Bone marrow (tissue), 2 donors: Measurements from ENCODE around the gene LGR6.
"Not testable (repeated sequence)": the region's sequence is repeated elsewhere in the genome, so short reads cannot be mapped to it uniquely, and the experiment has no call there.

ENCODE experiments used
- DNase-seq, 2 donors: peaks; one replicate each; lab custom pipeline; 2025; lab: John Stamatoyannopoulos, UW

LGR6 gene

GRCh38 chr1:202223121-202223860 is 29.7 kb downstream of the LGR6 start:
- DNase-seq: no peak

- no peak for DNase-seq
Measured at GRCh38 chr1:202224453-202224852, 30.9 kb downstream of the LGR6 start.

- DNase-seq: no peak
Measured at GRCh38 chr1:202225131-202225530, 31.5 kb downstream of the LGR6 start.

- DNase-seq: no peak
Measured at GRCh38 chr1:202227053-202227672, 33.6 kb downstream of the LGR6 start.

GRCh38 chr1:202227997-202228401 is 34.4 kb downstream of the LGR6 start:
- no peak for DNase-seq

- DNase-seq: no peak
Measured at GRCh38 chr1:202228484-202229122, 35.0 kb downstream of the LGR6 start.

- no peak for DNase-seq
Measured at GRCh38 chr1:202229376-202229775, 35.8 kb downstream of the LGR6 start.

- DNase-seq: no peak
Measured at GRCh38 chr1:202230061-202230938, 36.7 kb downstream of the LGR6 start.

- no peak for DNase-seq
Measured at GRCh38 chr1:202230939-202231645, 37.5 kb downstream of the LGR6 start.

GRCh38 chr1:202233171-202233570 is 39.6 kb downstream of the LGR6 start:
- no peak for DNase-seq

GRCh38 chr1:202233804-202234203 is 40.2 kb downstream of the LGR6 start:
- DNase-seq: no peak

- DNase-seq: no peak
Measured at GRCh38 chr1:202234331-202235002, 40.9 kb downstream of the LGR6 start.

- no peak for DNase-seq
Measured at GRCh38 chr1:202235003-202235660, 41.5 kb downstream of the LGR6 start.

GRCh38 chr1:202235856-202236837 is 42.5 kb downstream of the LGR6 start:
- peak; percentile 22 to 28 for DNase-seq

GRCh38 chr1:202237052-202237451 is 43.5 kb downstream of the LGR6 start:
- DNase-seq: no peak

- no peak for DNase-seq
Measured at GRCh38 chr1:202238914-202239313, 45.3 kb downstream of the LGR6 start.

GRCh38 chr1:202240226-202240625 is 46.6 kb downstream of the LGR6 start:
- DNase-seq: not testable (repeated sequence)

- no peak for DNase-seq
Measured at GRCh38 chr1:202240956-202241355, 47.4 kb downstream of the LGR6 start.

- DNase-seq: no peak
Measured at GRCh38 chr1:202241376-202242079, 47.9 kb downstream of the LGR6 start.
